Smooth muscle cell of the brain vasculature (primary cell): ENCODE results near the gene C17orf107.

Source experiments
- DNase-seq: peaks from one replicate; pipeline ENCODE4 v3.0.0-alpha.2; 2012; ENCODE audit warnings: low read depth, low spot score

C17orf107 gene

DNA sequence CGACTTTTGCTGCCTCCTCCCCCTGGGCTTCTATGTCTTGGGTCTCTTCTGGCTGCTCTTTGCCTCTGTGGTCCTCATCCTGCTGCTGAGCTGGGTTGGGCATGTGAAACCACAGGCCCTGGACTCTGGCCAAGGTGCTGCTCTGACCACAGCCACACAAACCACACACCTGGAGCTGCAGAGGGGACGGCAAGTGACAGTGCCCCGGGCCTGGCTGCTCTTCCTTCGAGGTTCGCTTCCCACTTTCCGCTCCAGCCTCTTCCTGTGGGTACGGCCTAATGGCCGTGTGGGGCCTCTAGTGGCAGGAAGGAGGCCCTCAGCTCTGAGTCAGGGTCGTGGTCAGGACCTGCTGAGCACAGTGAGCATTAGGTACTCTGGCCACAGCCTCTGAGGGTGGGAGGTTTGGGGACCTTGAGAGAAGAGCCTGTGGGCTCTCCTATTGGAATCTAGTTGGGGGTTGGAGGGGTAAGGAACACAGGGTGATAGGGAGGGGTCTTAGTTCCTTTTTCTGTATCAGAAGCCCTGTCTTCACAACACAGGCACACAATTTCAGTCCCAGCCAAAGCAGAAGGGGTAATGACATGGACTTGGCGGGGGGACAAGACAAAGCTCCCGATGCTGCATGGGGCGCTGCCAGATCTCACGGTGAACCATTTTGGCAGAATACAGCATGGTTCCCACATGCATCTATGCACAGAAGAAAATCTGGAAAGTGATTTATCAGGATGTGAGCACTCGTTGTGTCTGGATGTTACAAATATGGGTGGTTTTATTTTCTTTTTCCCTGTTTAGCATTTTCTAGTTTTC is 35.0 kb downstream of the C17orf107 start:
- DNase-seq: no peak

DNA sequence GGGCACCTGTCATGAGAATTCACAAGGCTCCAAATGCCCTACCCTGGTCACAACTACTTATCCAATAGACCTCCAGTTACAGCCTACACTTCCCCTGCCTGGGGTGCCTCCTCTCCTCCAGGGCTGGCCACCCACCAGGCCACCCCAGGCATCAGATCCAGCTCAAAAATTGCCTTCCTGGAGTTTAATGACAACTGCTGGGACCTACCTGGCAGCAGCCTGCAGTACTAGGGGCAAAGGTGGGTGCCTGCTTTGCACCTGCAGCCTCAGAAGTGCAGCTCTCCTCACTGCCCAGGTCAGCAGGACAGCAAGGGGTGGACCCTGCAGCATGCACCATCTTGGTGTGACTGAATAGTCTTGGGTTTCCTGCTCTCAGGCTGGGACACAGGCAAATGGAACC is 36.3 kb downstream of the C17orf107 start:
- DNase-seq: no peak

DNA sequence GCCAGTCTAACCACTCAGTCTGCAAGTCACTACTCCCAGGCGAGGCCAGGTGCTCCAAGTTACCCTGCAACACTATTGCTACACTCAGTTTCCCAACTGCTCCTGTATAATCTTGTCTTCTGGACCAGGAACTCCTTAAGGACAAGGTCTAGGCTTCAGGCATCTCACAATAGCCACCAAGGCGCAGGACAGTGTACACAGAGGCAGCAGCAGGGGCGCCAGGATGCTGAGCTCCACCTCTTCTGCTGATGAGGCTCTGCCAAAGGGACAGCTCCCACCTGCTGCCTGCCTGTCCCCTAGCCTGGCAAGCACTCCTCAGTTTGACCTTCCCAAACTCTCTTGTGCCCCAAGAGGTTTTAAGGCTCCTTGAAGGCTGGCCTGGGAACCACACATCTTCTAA is 37.1 kb downstream of the C17orf107 start:
- no peak for DNase-seq

DNA sequence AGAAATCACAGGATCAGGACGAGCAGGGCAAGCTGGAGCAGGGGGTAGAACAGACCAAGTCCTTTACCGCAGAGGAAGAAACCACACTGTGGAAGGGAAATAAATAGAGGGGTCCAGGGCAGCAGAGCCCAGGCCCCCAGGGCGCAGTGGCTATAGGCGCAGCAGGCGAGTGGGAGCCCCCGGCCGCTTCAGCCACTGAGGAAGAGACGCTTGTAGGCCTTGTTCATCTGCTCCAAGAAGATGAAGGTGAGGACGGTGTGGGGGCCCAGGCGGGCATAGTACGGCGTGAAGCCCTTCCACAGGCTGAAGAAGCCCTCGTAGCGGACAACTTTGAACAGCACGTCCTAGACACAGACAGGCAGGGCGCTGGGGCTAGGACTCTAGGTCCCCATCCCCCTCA is 38.2 kb downstream of the C17orf107 start:
- DNase-seq: no peak

DNA sequence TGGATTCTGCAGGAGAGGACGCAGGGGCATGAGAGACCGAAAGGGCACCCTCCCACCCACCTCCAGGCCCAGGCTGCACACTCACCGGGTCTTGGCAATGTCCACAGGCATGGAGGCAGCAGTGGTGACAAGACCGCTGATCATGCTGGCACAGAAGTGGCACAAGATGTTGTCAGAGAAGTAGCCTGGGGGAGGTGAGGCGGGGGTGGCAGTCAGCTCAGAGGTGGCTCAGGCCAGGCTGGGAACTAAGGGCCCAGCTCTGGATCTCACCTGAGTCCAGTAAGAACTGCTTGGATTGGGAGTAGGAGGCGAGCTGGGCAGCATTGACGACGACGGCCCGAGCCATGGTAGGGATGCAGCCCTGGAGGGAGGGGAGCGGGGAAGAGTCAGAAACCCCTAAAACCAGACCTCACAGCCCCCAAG is 38.7 kb downstream of the C17orf107 start:
- no peak for DNase-seq

DNA sequence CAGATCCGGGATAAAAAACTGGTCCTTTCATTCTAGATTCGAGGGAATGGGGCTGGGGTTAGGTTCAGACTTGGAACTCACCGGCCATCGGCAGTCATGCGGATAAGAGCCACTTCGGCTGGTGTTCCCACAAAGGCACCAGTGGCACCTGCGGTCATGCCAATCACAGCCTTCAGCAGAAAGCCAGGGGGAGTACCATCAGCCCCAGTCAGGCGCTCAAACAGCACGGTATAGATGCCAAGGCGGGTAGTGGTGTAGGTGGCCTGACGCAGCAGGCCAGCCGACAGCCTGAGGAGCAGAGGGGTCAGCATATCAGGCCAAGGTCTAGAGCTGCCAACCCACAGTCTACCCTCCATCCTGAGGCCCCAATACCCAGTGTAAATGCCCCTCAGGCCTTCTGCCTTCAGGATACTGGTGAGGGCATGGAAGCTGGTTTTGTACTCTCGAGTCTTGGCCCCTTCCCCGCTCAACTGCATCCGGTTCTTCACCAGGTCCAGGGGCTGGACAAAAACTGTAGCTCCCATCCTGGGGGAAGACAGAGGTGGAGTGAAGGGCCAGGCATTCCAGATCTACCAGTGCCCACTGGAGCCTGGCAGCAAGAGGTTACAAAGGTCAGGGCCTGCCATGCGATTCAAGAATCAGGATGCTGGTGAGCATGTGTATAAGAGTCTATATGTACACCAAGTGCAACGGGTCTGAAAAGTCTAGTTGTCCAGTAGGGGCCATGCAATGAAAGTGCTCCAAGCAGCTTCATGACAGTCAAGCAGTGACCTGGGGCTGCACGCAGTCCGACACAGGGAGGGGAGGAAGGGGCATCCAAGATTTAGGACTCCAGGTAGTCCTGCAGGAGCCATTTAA is 39.6 kb downstream of the C17orf107 start:
- DNase-seq: no peak

DNA sequence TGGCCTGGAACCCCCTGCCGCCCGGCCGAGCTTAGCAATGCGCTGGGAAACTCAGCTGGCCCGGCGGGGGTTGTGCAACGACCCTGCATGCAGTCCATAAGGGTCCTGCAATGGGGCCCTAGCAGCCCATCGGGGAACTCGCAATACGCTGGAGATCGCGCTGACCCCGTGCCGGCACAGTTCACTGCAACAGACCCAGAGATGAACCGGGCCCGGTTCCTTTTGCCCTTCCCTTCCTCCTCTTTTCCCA is 40.1 kb downstream of the C17orf107 start:
- no peak for DNase-seq

DNA sequence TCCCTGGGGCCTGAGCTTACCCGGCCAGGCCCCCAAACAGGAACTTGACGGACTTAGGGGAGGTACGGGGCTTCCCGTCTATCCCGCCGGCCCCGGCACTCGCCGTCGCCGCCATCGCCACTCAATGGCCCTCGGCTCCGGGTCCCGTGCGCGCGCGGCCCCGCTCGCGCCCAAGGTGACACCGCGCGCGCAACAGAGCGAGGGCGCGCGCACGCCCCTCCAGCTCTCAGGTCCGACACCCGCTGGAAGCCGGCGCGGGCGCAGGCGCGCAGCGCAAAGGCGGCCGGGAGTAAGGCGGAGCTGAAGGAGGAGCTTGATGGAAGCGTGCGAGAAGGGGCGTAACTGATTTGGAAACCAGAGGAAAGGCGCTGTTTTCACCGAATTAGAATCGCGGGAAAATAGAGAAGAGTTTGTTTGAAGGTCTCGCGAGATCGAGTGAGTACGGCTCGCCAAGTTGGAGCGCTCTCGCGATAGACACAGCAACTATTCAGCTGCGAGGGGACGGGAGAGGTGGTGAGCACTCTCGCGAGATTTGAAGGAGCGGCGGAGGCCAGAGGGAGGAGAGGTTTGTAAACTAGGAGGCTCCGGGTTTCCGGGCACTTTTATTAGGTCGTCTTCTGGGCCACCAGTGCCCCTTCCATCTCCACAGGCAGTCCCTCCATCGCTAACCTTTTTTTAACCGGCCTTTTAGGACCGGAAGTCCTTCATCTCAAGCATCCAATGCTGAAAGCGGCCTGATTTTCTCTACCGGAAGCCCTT is 40.6 kb downstream of the C17orf107 start, which contains the start of the genes RNF167 and SLC25A11:
RNF167 (plus strand) TSS at position 473 of the 759 bp plus-strand sequence. CDS start 642 bp downstream, outside the sequence.
SLC25A11 (minus strand) TSS at position 251 of the 759 bp plus-strand sequence; CDS start at position 115, 136 bp downstream.
- DNase-seq: peak; percentile 99

DNA sequence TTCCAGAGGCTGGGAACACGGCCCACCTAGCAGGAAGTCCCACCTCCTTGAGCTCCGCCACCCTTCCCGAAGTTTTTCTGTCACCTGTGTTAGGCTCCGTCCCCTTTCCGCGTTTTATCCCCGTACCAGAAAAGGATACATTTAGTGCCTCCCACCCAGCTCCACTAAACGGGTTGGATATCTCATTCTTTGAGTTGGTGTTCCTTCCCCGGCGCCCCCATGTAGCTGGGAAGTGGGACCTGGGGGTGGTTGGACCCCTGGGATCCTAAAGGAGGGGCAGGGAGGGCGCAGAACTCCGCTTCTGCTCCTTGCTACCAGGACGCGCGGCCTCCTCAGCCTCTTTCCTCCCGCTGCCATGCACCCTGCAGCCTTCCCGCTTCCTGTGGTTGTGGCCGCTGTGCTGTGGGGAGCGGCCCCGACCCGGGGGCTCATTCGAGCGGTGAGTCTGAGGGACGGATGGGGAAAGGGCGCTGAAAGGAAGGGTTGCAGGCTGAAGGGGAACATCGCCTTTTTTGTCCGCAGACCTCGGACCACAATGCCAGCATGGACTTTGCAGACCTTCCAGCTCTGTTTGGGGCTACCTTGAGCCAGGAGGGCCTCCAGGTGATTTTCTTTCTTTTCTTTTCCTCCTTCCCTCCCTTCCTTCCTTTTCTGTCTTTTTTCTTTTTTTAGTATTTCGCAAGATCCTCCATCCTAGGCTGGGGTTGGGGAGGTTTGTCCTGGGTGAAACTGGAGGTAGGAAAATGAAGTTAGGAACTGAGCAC is 41.4 kb downstream of the C17orf107 start:
- no peak for DNase-seq

DNA sequence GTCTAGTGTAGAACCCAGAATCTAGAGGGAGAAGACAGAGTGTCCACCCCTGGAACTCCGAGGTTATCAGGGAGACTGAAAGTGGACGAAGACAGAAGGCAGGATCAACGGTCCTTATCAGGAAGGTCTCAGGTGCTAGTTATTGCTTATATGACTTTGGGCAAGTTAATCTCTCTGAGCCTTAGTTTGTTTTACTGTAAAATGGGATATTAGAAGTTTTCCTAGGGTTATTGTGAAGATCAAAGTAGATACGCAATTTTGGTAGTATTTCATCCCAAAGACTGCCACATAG is 41.9 kb downstream of the C17orf107 start:
- no peak for DNase-seq

DNA sequence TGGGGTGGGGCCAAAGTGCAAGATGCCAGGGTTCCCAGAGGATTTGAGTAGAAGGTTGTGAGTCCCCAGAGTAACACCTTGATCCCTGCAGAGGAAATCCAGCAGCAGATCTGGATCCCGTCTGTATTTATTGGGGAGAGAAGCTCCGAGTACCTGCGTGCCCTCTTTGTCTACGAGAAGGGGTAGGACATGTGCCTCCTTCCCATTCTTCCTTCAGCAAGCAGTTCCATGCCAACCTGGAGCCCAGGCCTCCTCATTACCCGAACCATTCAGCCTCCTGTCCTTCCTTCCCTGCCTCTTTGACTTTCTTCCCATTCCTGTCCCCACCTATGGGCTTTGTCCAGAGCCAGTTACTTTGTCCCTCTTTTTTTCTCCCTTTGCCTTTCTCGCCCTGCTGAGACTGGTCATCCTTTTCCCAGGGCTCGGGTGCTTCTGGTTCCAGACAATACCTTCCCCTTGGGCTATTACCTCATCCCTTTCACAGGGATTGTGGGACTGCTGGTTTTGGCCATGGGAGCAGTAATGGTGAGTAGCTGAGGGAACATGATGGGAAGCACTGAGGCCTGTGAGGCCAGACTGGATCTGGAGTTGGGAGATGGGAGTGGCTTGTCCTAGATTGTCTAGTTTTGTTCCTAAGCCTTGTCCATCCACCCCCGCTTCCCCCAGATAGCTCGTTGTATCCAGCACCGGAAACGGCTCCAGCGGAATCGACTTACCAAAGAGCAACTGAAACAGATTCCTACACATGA is 43.6 kb downstream of the C17orf107 start:
- no peak for DNase-seq

DNA sequence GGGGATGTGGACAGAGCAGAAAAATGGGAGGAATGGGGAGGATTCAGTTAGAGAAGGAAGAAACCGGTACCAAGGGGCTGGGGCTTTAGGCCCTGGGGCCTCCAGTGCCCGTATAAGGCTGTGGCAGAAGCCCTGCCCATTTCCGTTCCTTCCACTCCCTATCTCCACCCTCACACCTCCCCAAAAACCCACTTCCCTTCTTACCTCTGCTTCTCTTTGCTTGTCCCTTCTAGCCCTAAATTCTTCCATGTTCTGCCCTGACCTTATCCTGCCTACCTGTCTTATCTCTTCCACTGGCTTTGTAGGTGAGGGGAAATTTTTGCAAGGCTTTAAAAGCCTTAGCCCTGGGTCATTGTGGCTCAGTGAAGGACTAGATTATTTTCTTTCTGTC is 44.8 kb downstream of the C17orf107 start:
- DNase-seq: no peak

DNA sequence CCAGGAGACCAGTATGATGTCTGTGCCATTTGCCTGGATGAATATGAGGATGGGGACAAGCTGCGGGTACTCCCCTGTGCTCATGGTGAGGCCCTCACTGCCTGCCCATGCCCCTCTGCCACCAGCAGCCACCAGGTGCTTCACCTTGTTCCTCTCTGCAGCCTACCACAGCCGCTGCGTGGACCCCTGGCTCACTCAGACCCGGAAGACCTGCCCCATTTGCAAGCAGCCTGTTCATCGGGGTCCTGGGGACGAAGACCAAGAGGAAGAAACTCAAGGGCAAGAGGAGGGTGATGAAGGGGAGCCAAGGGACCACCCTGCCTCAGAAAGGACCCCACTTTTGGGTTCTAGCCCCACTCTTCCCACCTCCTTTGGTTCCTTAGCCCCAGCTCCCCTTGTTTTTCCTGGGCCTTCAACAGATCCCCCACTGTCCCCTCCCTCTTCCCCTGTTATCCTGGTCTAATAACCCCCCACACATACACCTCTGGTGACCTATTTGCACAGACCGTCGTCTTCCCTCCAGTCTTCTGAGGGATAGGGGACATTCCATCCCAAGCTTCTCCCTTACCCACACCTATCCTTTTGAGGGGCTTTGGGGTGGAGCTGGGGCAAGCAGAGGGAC is 45.3 kb downstream of the C17orf107 start:
- no peak for DNase-seq

DNA sequence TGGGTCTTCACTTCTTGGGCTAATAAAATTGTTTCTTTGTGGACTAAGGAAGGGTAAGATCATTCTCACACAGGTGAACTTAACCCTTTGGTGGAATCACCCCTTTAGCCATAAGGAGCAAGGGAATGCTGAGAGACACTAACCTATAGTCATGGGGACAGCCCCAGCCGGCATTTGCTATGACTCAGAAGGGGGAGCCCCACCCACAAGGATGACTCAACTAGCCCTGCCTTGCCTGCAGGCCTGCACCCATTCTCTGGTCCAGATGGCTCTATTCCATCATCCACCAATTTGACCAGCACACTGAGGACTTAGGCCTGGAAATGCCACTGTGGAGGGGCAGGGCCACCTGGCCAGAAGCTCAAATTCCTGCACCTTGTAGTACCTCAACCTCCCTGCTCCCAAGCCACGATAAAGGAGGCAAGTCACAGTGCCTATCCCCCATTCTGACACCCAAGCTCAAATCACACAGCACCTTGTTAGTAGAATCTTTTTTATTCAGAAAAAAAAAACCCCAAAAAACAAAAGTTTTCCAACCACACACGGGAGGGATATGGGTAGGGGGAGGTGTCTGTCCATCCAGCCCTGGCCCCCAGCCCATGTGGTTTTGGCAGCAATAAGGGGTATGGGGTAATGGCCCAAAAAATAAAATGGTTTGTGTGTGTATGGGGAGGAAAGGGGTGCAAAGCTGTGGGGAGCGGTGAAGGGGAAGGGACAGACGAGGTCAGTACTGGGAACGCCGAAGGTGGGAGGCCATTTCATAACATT is 46.0 kb downstream of the C17orf107 start:
- no peak for DNase-seq

DNA sequence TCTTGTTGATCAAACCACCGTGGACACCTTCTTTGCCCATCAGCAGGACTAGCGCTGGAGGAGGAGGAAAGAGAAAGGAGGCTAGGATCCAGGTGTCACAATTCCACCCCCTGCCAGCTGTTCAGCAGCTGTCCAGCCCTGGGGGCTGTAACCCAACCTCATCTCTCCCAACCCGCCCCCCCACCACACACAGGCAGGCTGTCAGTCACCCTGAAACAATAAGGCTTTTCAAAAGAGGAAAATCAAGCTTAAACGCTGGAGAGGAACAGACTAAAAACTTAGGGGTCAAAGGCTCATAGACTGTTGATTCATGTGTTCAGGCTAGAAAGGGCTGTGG is 46.6 kb downstream of the C17orf107 start:
- no peak for DNase-seq

DNA sequence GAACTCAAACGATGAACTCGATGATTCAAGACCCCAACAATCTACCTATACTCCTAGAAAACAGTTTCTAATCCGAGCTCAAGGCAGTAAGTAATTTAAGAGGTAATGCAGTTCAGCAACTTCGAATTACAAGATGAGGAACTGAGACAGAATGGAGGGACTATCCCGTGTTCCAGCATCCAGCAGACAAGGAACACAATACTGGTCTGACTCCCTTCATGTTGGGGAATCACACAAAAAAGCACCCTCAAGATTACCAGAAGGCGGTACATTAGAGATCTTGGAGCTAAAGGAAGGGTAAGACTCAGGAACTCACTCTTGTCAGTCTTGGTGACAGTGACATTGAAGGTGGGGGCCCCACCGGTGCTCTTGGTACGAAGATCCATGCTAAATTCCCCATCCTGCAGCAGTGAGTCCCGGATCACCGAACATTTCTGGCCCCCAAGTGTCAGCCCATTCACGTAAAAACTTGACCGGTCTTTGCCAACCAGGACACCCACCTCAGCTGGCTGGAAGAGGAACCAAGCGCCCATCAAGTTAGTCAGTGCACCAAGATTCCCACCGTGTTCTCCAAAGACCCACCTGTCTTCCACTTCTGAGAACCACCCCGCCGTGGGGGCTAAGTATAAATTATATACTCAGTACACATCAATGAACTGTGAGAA is 47.1 kb downstream of the C17orf107 start:
- no peak for DNase-seq

DNA sequence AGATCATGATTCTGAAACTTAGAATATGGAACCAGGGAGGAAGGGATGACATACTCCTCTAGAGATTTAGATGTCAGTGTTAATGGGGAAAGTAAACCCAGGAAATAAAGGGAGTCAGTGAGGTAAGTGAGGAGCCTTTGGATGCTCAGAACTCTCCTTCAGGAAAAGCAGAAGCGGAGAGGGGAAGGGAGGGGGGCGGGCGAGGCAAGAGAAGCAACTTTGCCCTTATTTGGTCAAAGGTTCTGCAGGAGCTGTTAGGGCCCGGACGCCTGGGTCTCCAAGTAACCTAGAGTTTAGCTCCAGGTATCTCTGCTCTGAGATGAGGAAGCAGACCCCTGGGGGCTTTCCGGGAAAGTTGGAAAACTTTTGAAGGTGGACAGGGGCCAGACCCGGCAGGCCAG is 47.7 kb downstream of the C17orf107 start:
- no peak for DNase-seq

DNA sequence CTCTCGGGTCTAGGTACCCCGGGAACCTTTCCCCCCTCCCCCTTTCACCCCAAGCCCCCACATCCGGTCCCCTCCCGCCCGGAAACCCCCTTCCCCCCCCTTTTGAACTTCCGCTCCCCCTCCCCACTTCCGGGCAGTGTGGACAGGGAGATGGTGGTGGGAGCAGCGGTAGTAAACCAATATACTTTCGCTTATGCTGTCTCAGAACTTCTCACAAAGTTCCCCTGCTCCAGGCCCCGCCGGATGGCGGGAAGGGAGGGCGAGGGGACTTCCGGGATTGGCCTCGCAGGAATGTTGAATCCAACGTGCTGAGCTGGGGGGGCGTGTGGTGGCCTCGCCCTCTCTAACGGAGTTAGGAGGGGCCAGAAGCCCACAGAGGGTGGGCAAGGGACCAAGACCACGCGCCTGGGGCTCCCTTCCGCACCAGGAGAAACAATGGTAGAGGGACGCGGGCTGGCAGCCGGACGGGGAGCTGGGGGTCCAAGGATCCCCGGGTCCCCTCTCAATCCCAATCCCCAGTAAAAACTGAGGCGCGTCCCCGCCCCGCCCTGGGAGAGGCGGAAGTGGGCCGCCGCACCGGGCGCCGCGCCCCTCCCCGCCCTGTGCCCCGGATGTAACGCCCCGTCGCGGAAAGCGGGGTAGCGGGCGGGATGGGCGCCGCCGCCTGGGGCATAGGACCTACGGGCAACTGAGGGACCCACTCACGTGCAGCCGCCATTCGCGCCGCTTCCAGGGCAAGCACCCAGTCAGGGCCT is 48.3 kb downstream of the C17orf107 start:
- no peak for DNase-seq
